Peyer's patch (tissue), 4 donors: ENCODE measurements around the gene MSI2.

ENCODE experiments used
- CTCF ChIP-seq, 6 experiments: fragments of 450-650 bp in 4 of 6; fragments of 200-600 bp in 2 of 6; sonication (generic) in 1 of 6; IDR thresholded peaks; one replicate each; pipeline ENCODE4 v1.5.1; 2017 to 2019; ENCODE audit warnings: antibody characterized with exemption in 6 of 6, mild to moderate bottlenecking in 3 of 6, moderate library complexity in 1 of 6
- POLR2A ChIP-seq, 2 donors: fragments of 450-650 bp; IDR thresholded peaks; one replicate each; pipeline ENCODE4 v1.5.1; 2017; ENCODE audit warnings: antibody characterized with exemption in 2 of 2, mild to moderate bottlenecking in 2 of 2, moderate library complexity in 2 of 2

- no peak for TF ChIP-seq CTCF (IDR thresholded peaks at IDR 0.05)
- no peak for TF ChIP-seq POLR2A (IDR thresholded peaks at IDR 0.05)
Observed at GRCh38 chr17:57732062-57732461, 475.7 kb downstream of the MSI2 start.
